ENCODE results near the gene RASSF3. TPM values are rescaled to one million over a fixed set of nuclear protein-coding genes. Genes with fewer than 3 reads are reported as not detected.
A peak's percentile ranks its signal among the peaks of the same experiment; 100 is the strongest.

RASSF3 gene
- total RNA-seq, 1 experiment from 2014 or later = 13.4 TPM

GRCh38 chr12:64669270-64669842 lies 59.1 kb downstream of the RASSF3 start:
- Histone ChIP-seq H3K79me2 (ENCODE audit: low read length) (peaks cover 21% of the 10 kb centered on the region), H3K4me1 (ENCODE audit: insufficient read depth, low read length) (peaks cover 55% of the 10 kb centered on the region), H3K9ac (ENCODE audit: low read length) (no peak overlapping the region), H3K4me3 (ENCODE audit: low read length) (peak overlapping the region; percentile 21), H3K27me3 (ENCODE audit: low read length) (no peaks in the 10 kb centered on the region), H3K4me2 (ENCODE audit: low read length) (peak overlapping the region; percentile 65), H3F3A (ENCODE audit: low read length, unreplicated experiment) (no peaks in the 10 kb centered on the region), H2AFZ (ENCODE audit: low read length) (0 out of 2 replicates have a peak overlapping the region, but pooled peaks have one; percentile 16), H3K36me3 (ENCODE audit: low read depth, low read length) (no peaks in the 10 kb centered on the region), H3K9me2 (replicated peaks; ENCODE audit: low read length) (no peaks in the 10 kb centered on the region), H4K20me1 (ENCODE audit: low read length) (no peaks in the 10 kb centered on the region), H3K9me3 (ENCODE audit: low read length) (no peaks in the 10 kb centered on the region), H3K27ac (ENCODE audit: low read length) (peak overlapping the region; percentile 18)
- CTCF ChIA-PET = interaction anchor here (0.6 to 0.7 kb wide), 2 partner anchors 12 to 18 kb away, joined by 3 to 16 read pairs; no protein-coding TSS in a partner anchor
- DNase-seq (peak; percentile 41), ATAC-seq (peak; percentile 78)
- intact Hi-C loops (cut with micrococcal nuclease) = loop anchor here (5.0 kb wide), 1 partner anchor 62 kb away; no protein-coding TSS in a partner anchor
- no peak for TF ChIP-seq CTCF (conservative IDR thresholded peaks at IDR 0.05; ENCODE audit: low read depth, low read length)
- TF ChIP-seq EZH2phosphoT487 (IDR thresholded peaks at IDR 0.05; ENCODE audit: borderline replicate concordance, low read length) = no peak
- no peak for TF ChIP-seq EZH2 (IDR thresholded peaks at IDR 0.05; ENCODE audit: low read length, unreplicated experiment)
- BruUV-seq (replicated peaks) = no TSS peak
- POLR2A ChIA-PET (ENCODE audit: unreplicated experiment) = no interaction called here

DNA sequence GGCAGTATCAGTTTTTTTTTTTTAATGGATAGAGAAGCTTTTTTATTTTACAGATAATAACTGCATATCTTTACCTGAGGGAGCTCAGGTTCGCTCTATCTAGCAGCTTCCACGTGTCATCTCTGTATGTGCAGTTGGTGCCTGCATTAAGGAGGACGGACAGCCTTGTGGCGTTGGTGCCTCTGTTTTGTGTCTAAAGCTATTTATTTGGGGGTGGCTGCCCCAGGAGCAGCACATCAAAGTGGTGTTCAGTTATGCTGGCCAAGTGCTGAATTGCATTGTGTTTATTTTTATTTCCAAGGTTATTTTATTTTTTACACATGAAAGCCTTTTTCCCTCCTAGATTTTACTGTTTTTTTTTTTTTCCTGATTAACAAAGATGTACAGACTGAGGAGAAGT lies 59.7 kb downstream of the RASSF3 start:
- no peak overlapping the region for H3K4me3 ChIP-seq (ENCODE audit: low read length)
- H3K4me2 ChIP-seq (ENCODE audit: low read length) = peak overlapping the region; percentile 65
- no peak overlapping the region for H3K9ac ChIP-seq (ENCODE audit: low read length)
- no peaks in the 10 kb centered on the region for H3K27me3 ChIP-seq (ENCODE audit: low read length)
- no peak for TF ChIP-seq EZH2 (IDR thresholded peaks at IDR 0.05; ENCODE audit: low read length, unreplicated experiment)
- no peak for TF ChIP-seq EZH2phosphoT487 (IDR thresholded peaks at IDR 0.05; ENCODE audit: borderline replicate concordance, low read length)
- TF ChIP-seq CTCF (conservative IDR thresholded peaks at IDR 0.05; ENCODE audit: low read depth, low read length) = no peak
- no TSS peak for BruUV-seq (replicated peaks)
- H3F3A ChIP-seq (ENCODE audit: low read length, unreplicated experiment) = no peaks in the 10 kb centered on the region
- H4K20me1 ChIP-seq (ENCODE audit: low read length) = no peaks in the 10 kb centered on the region
- H2AFZ ChIP-seq (ENCODE audit: low read length) = no peak overlapping the region
- H3K9me3 ChIP-seq (ENCODE audit: low read length) = no peaks in the 10 kb centered on the region
- H3K9me2 ChIP-seq (replicated peaks; ENCODE audit: low read length) = no peaks in the 10 kb centered on the region
- DNase-seq (no peak), ATAC-seq (no peak)
- H3K27ac ChIP-seq (ENCODE audit: low read length) = no peak overlapping the region
- no peaks in the 10 kb centered on the region for H3K36me3 ChIP-seq (ENCODE audit: low read depth, low read length)
- H3K79me2 ChIP-seq (ENCODE audit: low read length) = peaks cover 19% of the 10 kb centered on the region
- H3K4me1 ChIP-seq (ENCODE audit: insufficient read depth, low read length) = peaks cover 55% of the 10 kb centered on the region
- intact Hi-C loops (cut with micrococcal nuclease) = no loop called here
- ChIA-PET CTCF (interaction anchor here (0.6 to 0.7 kb wide), 3 partner anchors 12 to 45 kb away, joined by 3 to 16 read pairs (median 4); no protein-coding TSS in a partner anchor), POLR2A (ENCODE audit: unreplicated experiment) (interaction anchor here (0.6 kb wide), 1 partner anchor 633 kb away, joined by 10 read pairs; no protein-coding TSS in a partner anchor)
